ENCODE data around the gene GPR4.

The GPR4 gene

GRCh38 chr19:45574526-45574925 is 27.5 kb downstream of the GPR4 start:
- no peak overlapping the region for H3K4me3 ChIP-seq (ENCODE audit: insufficient read depth in 1 of 2, low read depth in 1 of 2, low read length in 2 of 2)
- no peak overlapping the region for H2BK5ac ChIP-seq (ENCODE audit: low read depth, low read length, poor library complexity, severe bottlenecking)
- peak overlapping the region in 1 of 2 experiments; percentile 40 for H3K18ac ChIP-seq (ENCODE audit: low read depth in 1 of 2, low read length in 2 of 2)
- 79% methylated on average over 4 of the region's 4 CpGs for WGBS
- H3K9me3 ChIP-seq (ENCODE audit: control insufficient read depth, low read length), result no peaks in the 10 kb centered on the region
- no peaks in the 10 kb centered on the region for H3K27me3 ChIP-seq (ENCODE audit: control insufficient read depth in 1 of 2, insufficient read depth in 1 of 2, low read length in 2 of 2)
- peaks cover 0 to 5% of the 10 kb centered on the region in 2 experiments for H3K36me3 ChIP-seq (ENCODE audit: control insufficient read depth in 1 of 2, insufficient read depth in 2 of 2, low read depth in 1 of 2, low read length in 2 of 2)
- peak overlapping the region; percentile 19 for H4K8ac ChIP-seq (ENCODE audit: low read length)
- no peak overlapping the region for H3K14ac ChIP-seq (ENCODE audit: low read length in 2 of 2)
- H2AFZ ChIP-seq (ENCODE audit: low read depth, low read length), result no peak overlapping the region
- H2BK12ac ChIP-seq (ENCODE audit: low read length in 2 of 2), result peak overlapping the region; percentile 4 to 29
- H3K4me2 ChIP-seq (ENCODE audit: low read length, poor library complexity, severe bottlenecking), result no peak overlapping the region
- DNase-seq, result no peak
- no peak overlapping the region for H3K27ac ChIP-seq (ENCODE audit: low read length, poor library complexity, severe bottlenecking)
- peaks cover 25% of the 10 kb centered on the region for H3K79me1 ChIP-seq (replicated peaks; ENCODE audit: low read length, poor library complexity, severe bottlenecking)
- H2BK120ac ChIP-seq (ENCODE audit: low read depth, low read length), result no peak overlapping the region
- no peak overlapping the region for H3K4ac ChIP-seq (ENCODE audit: low read depth in 1 of 2, low read length in 2 of 2)
- no peak overlapping the region for H3K9ac ChIP-seq (ENCODE audit: low read length)
- H4K91ac ChIP-seq (ENCODE audit: low read length), result peak overlapping the region; percentile 53
- H2BK15ac ChIP-seq (ENCODE audit: low read depth, poor library complexity, severe bottlenecking), result no peak overlapping the region
- H3K23ac ChIP-seq (ENCODE audit: low read length in 2 of 2), result no peak overlapping the region
- peaks cover 21% of the 10 kb centered on the region for H3K4me1 ChIP-seq (ENCODE audit: control insufficient read depth, insufficient read depth, low read depth, low read length)
- H2AK5ac ChIP-seq (ENCODE audit: low read length, severe bottlenecking), result peak overlapping the region; percentile 23

DNA sequence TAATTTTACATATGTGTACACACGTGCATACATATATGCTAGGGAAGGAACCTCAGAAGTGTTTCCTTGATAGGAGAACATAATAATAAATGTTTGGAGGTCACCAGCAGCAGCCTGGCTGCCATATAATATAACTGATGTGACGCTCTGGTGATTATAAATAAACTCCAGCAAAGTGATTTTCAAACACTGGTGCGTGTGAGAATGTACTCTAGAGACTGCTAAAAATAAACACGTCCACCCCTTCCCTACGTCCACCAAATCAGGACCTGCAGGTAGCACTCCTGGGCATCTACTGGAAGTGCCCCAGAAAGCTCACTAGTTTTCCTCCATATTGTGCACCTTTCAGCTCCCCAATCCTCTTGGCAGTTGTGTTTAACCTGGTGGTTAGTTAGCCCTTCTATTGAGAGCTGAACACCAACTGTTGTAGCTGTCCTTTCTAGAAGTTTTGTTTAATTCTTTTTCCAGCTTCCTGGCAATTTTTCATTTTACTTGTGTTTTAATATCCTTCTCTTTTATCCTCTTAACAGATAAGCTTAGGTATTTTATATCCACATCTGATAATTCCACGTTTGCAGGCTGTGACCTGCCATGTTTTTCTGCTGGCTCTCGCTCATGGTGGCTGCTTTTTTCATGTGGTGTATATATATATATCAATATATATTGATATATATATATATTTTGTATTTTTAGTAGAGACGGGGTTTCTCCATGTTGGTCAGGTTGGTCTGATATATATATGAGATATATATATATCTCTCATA is 30.4 kb downstream of the GPR4 start:
- no peak overlapping the region for H4K91ac ChIP-seq (ENCODE audit: low read length)
- no peak overlapping the region for H2BK12ac ChIP-seq (ENCODE audit: low read length in 2 of 2)
- H2BK5ac ChIP-seq (ENCODE audit: low read depth, low read length, poor library complexity, severe bottlenecking), result no peak overlapping the region
- H3K4ac ChIP-seq (ENCODE audit: low read depth in 1 of 2, low read length in 2 of 2), result no peak overlapping the region
- no peak overlapping the region for H3K23ac ChIP-seq (ENCODE audit: low read length in 2 of 2)
- no peak overlapping the region for H2AK5ac ChIP-seq (ENCODE audit: low read length, severe bottlenecking)
- no peak overlapping the region for H2BK120ac ChIP-seq (ENCODE audit: low read depth, low read length)
- peaks cover 27% of the 10 kb centered on the region for H3K79me1 ChIP-seq (replicated peaks; ENCODE audit: low read length, poor library complexity, severe bottlenecking)
- no peak overlapping the region for H2AFZ ChIP-seq (ENCODE audit: low read depth, low read length)
- no peaks in the 10 kb centered on the region for H3K27me3 ChIP-seq (ENCODE audit: control insufficient read depth in 1 of 2, insufficient read depth in 1 of 2, low read length in 2 of 2)
- H3K9ac ChIP-seq (ENCODE audit: low read length), result no peak overlapping the region
- DNase-seq, result no peak
- H3K18ac ChIP-seq (ENCODE audit: low read depth in 1 of 2, low read length in 2 of 2), result no peak overlapping the region
- no peaks in the 10 kb centered on the region for H3K9me3 ChIP-seq (ENCODE audit: control insufficient read depth, low read length)
- peaks cover 19% of the 10 kb centered on the region for H3K4me1 ChIP-seq (ENCODE audit: control insufficient read depth, insufficient read depth, low read depth, low read length)
- H3K14ac ChIP-seq (ENCODE audit: low read length in 2 of 2), result no peak overlapping the region
- H2BK15ac ChIP-seq (ENCODE audit: low read depth, poor library complexity, severe bottlenecking), result no peak overlapping the region
- WGBS, result 73% methylated on average over 5 of the region's 8 CpGs
- H3K4me2 ChIP-seq (ENCODE audit: low read length, poor library complexity, severe bottlenecking), result no peak overlapping the region
- H4K8ac ChIP-seq (ENCODE audit: low read length), result no peak overlapping the region
- peaks cover 0 to 5% of the 10 kb centered on the region in 2 experiments for H3K36me3 ChIP-seq (ENCODE audit: control insufficient read depth in 1 of 2, insufficient read depth in 2 of 2, low read depth in 1 of 2, low read length in 2 of 2)
- H3K4me3 ChIP-seq (ENCODE audit: insufficient read depth in 1 of 2, low read depth in 1 of 2, low read length in 2 of 2), result no peak overlapping the region
- no peak overlapping the region for H3K27ac ChIP-seq (ENCODE audit: low read length, poor library complexity, severe bottlenecking)

DNA sequence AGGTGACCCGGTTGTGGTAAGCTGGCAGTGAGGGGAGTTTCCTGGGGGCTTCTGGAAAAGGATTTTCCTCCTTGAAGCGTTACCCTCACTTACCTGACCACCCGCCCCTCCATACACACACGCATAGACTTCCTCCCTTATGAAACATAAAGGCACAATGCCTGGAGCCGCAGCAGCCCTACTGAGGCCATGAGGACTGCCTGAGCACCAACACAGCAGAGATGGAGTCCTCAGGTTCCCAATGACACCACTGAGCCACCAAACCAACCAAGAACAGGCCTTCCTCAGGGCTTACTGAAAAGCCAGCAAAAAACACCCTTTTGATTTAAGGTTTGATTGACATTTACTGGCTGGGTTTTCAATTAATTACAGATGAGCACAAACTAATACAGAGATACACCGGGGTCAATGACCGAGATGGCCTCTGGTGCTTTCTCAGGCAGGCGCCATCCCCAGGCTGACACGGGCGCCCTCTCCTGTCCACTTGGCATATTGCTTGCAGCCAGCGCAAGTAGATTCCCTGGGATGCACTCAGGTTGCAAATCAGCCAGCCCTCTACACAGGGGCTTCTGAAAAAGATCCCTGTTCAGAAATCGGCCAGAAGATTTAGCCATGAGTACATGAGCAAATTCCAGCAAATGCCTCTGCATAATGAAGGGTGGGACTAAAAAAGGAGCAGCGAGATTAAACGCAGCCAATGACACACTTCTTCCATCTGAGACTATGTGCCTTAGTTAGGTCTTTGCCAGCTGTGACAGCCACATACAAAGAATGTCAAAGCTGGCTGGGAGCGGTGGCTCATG is 32.2 kb downstream of the GPR4 start:
- Histone ChIP-seq H3K9me3 (ENCODE audit: control insufficient read depth, low read length) (no peaks in the 10 kb centered on the region), H2BK15ac (ENCODE audit: low read depth, poor library complexity, severe bottlenecking) (no peak overlapping the region), H3K27ac (ENCODE audit: low read length, poor library complexity, severe bottlenecking) (no peak overlapping the region), H3K4ac (ENCODE audit: low read depth in 1 of 2, low read length in 2 of 2) (no peak overlapping the region), H2BK5ac (ENCODE audit: low read depth, low read length, poor library complexity, severe bottlenecking) (no peak overlapping the region), H3K14ac (ENCODE audit: low read length in 2 of 2) (no peak overlapping the region), H3K4me2 (ENCODE audit: low read length, poor library complexity, severe bottlenecking) (no peak overlapping the region), H2AFZ (ENCODE audit: low read depth, low read length) (no peak overlapping the region), H3K36me3 (ENCODE audit: control insufficient read depth in 1 of 2, insufficient read depth in 2 of 2, low read depth in 1 of 2, low read length in 2 of 2) (peaks cover 0 to 5% of the 10 kb centered on the region in 2 experiments), H4K91ac (ENCODE audit: low read length) (no peak overlapping the region), H3K18ac (ENCODE audit: low read depth in 1 of 2, low read length in 2 of 2) (no peak overlapping the region), H2AK5ac (ENCODE audit: low read length, severe bottlenecking) (peak overlapping the region; percentile 59), H3K9ac (ENCODE audit: low read length) (no peak overlapping the region), H3K27me3 (ENCODE audit: control insufficient read depth in 1 of 2, insufficient read depth in 1 of 2, low read length in 2 of 2) (no peaks in the 10 kb centered on the region), H3K23ac (ENCODE audit: low read length in 2 of 2) (no peak overlapping the region), H3K79me1 (replicated peaks; ENCODE audit: low read length, poor library complexity, severe bottlenecking) (peaks cover 28% of the 10 kb centered on the region), H2BK12ac (ENCODE audit: low read length in 2 of 2) (no peak overlapping the region), H3K4me3 (ENCODE audit: insufficient read depth in 1 of 2, low read depth in 1 of 2, low read length in 2 of 2) (peak overlapping the region in 1 of 2 experiments; percentile 14), H2BK120ac (ENCODE audit: low read depth, low read length) (no peak overlapping the region), H3K4me1 (ENCODE audit: control insufficient read depth, insufficient read depth, low read depth, low read length) (peaks cover 13% of the 10 kb centered on the region), H4K8ac (ENCODE audit: low read length) (peak overlapping the region; percentile 69)
- no peak for DNase-seq
- 57% methylated on average over 14 of the region's 15 CpGs for WGBS

DNA sequence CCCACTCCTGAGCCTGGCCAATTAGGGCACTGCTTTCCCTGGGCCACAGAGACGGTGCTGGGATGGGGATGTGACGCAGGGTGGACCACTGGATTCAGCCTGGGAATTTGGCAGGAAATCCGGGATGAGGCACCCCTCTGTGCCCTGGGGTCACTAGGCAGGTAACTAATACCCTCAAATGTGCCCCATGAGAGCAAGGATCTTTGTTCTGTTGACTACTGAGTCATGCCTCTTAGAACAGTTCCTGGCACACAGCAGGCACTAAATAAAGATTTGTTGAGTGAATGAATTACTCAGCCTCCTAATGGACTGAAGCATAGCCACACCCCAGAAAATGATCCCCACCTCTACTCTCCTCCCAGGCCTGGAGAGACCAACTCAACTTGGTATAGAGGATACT is 33.3 kb downstream of the GPR4 start:
- Histone ChIP-seq H3K79me1 (replicated peaks; ENCODE audit: low read length, poor library complexity, severe bottlenecking) (peaks cover 29% of the 10 kb centered on the region), H3K9me3 (ENCODE audit: control insufficient read depth, low read length) (no peaks in the 10 kb centered on the region), H3K4ac (ENCODE audit: low read depth in 1 of 2, low read length in 2 of 2) (peak overlapping the region in 1 of 2 experiments; percentile 75), H2AK5ac (ENCODE audit: low read length, severe bottlenecking) (peak overlapping the region; percentile 1), H4K8ac (ENCODE audit: low read length) (peak overlapping the region; percentile 54), H2BK120ac (ENCODE audit: low read depth, low read length) (peak overlapping the region; percentile 34), H2BK5ac (ENCODE audit: low read depth, low read length, poor library complexity, severe bottlenecking) (no peak overlapping the region), H3K23ac (ENCODE audit: low read length in 2 of 2) (no peak overlapping the region), H3K27ac (ENCODE audit: low read length, poor library complexity, severe bottlenecking) (no peak overlapping the region), H3K27me3 (ENCODE audit: control insufficient read depth in 1 of 2, insufficient read depth in 1 of 2, low read length in 2 of 2) (no peaks in the 10 kb centered on the region), H3K18ac (ENCODE audit: low read depth in 1 of 2, low read length in 2 of 2) (no peak overlapping the region), H3K9ac (ENCODE audit: low read length) (no peak overlapping the region), H3K4me1 (ENCODE audit: control insufficient read depth, insufficient read depth, low read depth, low read length) (peaks cover 10% of the 10 kb centered on the region), H2AFZ (ENCODE audit: low read depth, low read length) (no peak overlapping the region), H2BK12ac (ENCODE audit: low read length in 2 of 2) (no peak overlapping the region), H3K4me3 (ENCODE audit: insufficient read depth in 1 of 2, low read depth in 1 of 2, low read length in 2 of 2) (no peak overlapping the region), H3K4me2 (ENCODE audit: low read length, poor library complexity, severe bottlenecking) (no peak overlapping the region), H3K36me3 (ENCODE audit: control insufficient read depth in 1 of 2, insufficient read depth in 2 of 2, low read depth in 1 of 2, low read length in 2 of 2) (no peaks in the 10 kb centered on the region), H2BK15ac (ENCODE audit: low read depth, poor library complexity, severe bottlenecking) (no peak overlapping the region), H4K91ac (ENCODE audit: low read length) (no peak overlapping the region), H3K14ac (ENCODE audit: low read length in 2 of 2) (no peak overlapping the region)
- peak; percentile 61 for DNase-seq
- 57% methylated on average over 3 of the region's 3 CpGs for WGBS
